DOHH2 (cell line): ENCODE results near the gene RGS19.

ENCODE experiments used
- CTCF ChIP-seq: fragments of 200-600 bp; sonication (generic); IDR thresholded peaks from one replicate; pipeline ENCODE4 v1.5.1; 2014; ENCODE audit warnings: antibody characterized with exemption, mild to moderate bottlenecking, low read depth, low read length; ENCODE audit not compliant: poor library complexity, severe bottlenecking
- EZH2phosphoT487 ChIP-seq: fragments of 200-600 bp; sonication (generic); IDR thresholded peaks from 2 replicates; pipeline ENCODE4 v1.6.1; 2017; ENCODE audit warnings: borderline replicate concordance, mild to moderate bottlenecking, antibody characterized with exemption, low read length, moderate library complexity, mixed read lengths

- TF ChIP-seq CTCF (no peak), EZH2phosphoT487 (no peak)
Measured at GRCh38 chr20:64037199-64037497, 42.2 kb downstream of the RGS19 start.
